Lung (tissue), 12 donors: ENCODE data around the gene ROBO1. TPM values are rescaled to one million over a fixed set of nuclear protein-coding genes. Genes with fewer than 3 reads are reported as not detected.
A peak's percentile ranks its signal among the peaks of the same experiment; 100 is the strongest.

Experiments used
- ATAC-seq: fragments of 200-7000 bp; cut with Tn5 transposase; one replicate; pipeline ENCODE4 v1.9.1; 2020; ENCODE audit warnings: moderate number of reproducible peaks; ENCODE audit not compliant: insufficient read depth, low FRiP score
- DNase-seq, 3 donors: peaks; one replicate each; pipeline ENCODE4 v3.0.0-alpha.2; 2013 to 2017
- H3K27ac ChIP-seq, 2 donors: one replicate each; pipeline ENCODE4 v1.5.1; 2013; ENCODE audit warnings: mild to moderate bottlenecking in 2 of 2, moderate library complexity in 2 of 2, control low read depth in 1 of 2, inconsistent platforms in 1 of 2, low read depth in 1 of 2, low read length in 1 of 2
- H3K27me3 ChIP-seq, 3 donors: one replicate each; pipeline ENCODE4 v1.5.1; 2013; ENCODE audit warnings: low read length in 2 of 3; ENCODE audit not compliant: control insufficient read depth in 3 of 3, insufficient read depth in 3 of 3
- H3K36me3 ChIP-seq, 4 donors: one replicate each; pipeline ENCODE4 v1.5.1; 2013; ENCODE audit warnings: low read length in 4 of 4, mild to moderate bottlenecking in 1 of 4, moderate library complexity in 1 of 4; ENCODE audit not compliant: control insufficient read depth in 4 of 4, insufficient read depth in 4 of 4
- H3K4me1 ChIP-seq, 5 donors: one replicate each; pipeline ENCODE4 v1.5.1; 2013; ENCODE audit warnings: low read length in 5 of 5, mild to moderate bottlenecking in 2 of 5, moderate library complexity in 1 of 5; ENCODE audit not compliant: control insufficient read depth in 5 of 5, insufficient read depth in 5 of 5
- H3K4me3 ChIP-seq: one replicate; pipeline ENCODE4 v1.5.1; 2013; ENCODE audit warnings: mild to moderate bottlenecking, control low read depth, moderate library complexity
- H3K9ac ChIP-seq, 2 donors: one replicate each; pipeline ENCODE4 v1.5.1; 2013; ENCODE audit warnings: low read length in 2 of 2, control low read depth in 1 of 2; ENCODE audit not compliant: insufficient read depth in 1 of 2
- H3K9me3 ChIP-seq, 4 donors: one replicate each; pipeline ENCODE4 v1.5.1; 2013; ENCODE audit warnings: low read length in 3 of 4, mild to moderate bottlenecking in 1 of 4, moderate library complexity in 1 of 4; ENCODE audit not compliant: control insufficient read depth in 4 of 4, insufficient read depth in 3 of 4
- CTCF ChIP-seq: IDR thresholded peaks from 2 replicates; pipeline ENCODE4 v1.5.1; 2012; ENCODE audit warnings: mild to moderate bottlenecking; ENCODE audit errors: control extremely low read depth, extremely low read depth
- WGBS, 2 donors: extraction: QIAGEN DNeasy Blood & Tissue Kit; methylation state at CpG; one replicate each; pipeline ENCODE4 v1.1.7; 2013; 5-methylcytosine and 5-hydroxymethylcytosine counted together
- polyA plus RNA-seq, 2 donors: library from polyadenylated mRNA; stranded (reverse); fragments of 200-250 nt; gene quantifications; one replicate each; pipeline ENCODE4 v1.2.1, GENCODE V29; 2013
- total RNA-seq, 2 donors: library from RNA; depleted of rRNA in 1 of 2; stranded (reverse); fragments of >200 nt in 1 of 2; gene quantifications; one replicate each; pipeline ENCODE4 v1.2.1, GENCODE V29; 2014 to 2021
- donor health status: control.
- donor health status: control.
- donor health status: Bipolar disorder and iron deficiency.
- donor health status: healthy.
- donor health status: DM: yes; HTN: yes; CAD: no.

Gene ROBO1
- total and polyA plus RNA-seq, 4 donors: 2.6 to 72.6 (median 15.7) TPM

DNA sequence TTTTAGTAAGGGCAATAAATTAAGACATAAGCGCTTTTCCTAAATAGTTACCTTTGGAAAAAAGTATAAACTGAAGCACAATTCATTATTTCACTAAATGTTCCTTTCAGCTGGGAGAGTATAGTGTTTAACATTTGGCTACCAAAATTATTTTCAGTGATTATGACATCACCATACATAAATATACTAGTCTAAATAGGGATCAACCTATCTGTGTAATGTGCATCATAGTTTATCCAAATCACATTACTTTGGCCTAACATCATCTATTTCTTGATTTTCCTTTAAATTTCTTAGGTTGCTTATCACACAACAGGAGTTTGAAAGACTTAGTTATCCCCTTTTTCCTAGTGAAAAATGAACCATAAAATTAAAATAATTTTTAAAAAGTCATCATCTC lies 738.9 kb downstream of the ROBO1 start:
- H3K27ac ChIP-seq: no peak overlapping the region
- H3K36me3 ChIP-seq: no peaks in the 10 kb centered on the region
- ATAC-seq (no peak), DNase-seq (no peak)
- 89 to 97% methylated on average over 1 of the region's 1 CpG for WGBS, 2 donors
- TF ChIP-seq CTCF: no peak
- no peak overlapping the region for H3K9ac ChIP-seq
- H3K4me3 ChIP-seq: no peak overlapping the region
- no peaks in the 10 kb centered on the region for H3K27me3 ChIP-seq
- H3K9me3 ChIP-seq: no peaks in the 10 kb centered on the region
- H3K4me1 ChIP-seq: no peaks in the 10 kb centered on the region

DNA sequence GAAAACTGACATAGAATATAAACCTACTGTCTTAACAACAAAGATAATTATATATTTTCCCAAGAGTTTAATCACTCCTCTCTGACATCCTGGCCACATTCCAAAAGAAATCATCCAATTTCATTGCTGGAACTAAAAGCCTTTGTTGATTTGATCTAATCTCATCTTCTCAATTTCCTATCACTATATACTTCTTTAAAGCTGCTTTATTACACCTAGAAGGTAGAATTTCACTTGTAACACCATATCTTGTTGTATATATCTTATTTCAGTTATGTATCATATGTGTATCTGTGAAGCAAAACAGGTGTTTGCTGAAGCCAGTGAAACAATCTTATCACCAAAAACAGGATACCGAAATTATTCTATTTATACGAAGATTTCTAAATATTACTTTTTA lies 740.2 kb downstream of the ROBO1 start:
- no peaks in the 10 kb centered on the region for H3K4me1 ChIP-seq
- no peaks in the 10 kb centered on the region for H3K9me3 ChIP-seq
- WGBS, 2 donors: 70 to 79% methylated on average over 2 of the region's 2 CpGs
- H3K27me3 ChIP-seq: no peaks in the 10 kb centered on the region
- no peak overlapping the region for H3K4me3 ChIP-seq
- no peak overlapping the region for H3K9ac ChIP-seq
- H3K27ac ChIP-seq: no peak overlapping the region
- TF ChIP-seq CTCF: no peak
- DNase-seq (no peak), ATAC-seq (no peak)
- no peaks in the 10 kb centered on the region for H3K36me3 ChIP-seq

GRCh38 chr3:79019924-79020173 lies 747.9 kb downstream of the ROBO1 start:
- Histone ChIP-seq H3K4me3 (no peak overlapping the region), H3K36me3 (peaks cover 0 to 6% (median 0%) of the 10 kb centered on the region in 4 donors), H3K9ac (no peak overlapping the region), H3K27ac (no peak overlapping the region), H3K9me3 (no peaks in the 10 kb centered on the region), H3K27me3 (no peaks in the 10 kb centered on the region), H3K4me1 (peaks cover 0 to 18% (median 0%) of the 10 kb centered on the region in 5 donors)
- no peak for ATAC-seq
- no peak for DNase-seq
- no peak for TF ChIP-seq CTCF

DNA sequence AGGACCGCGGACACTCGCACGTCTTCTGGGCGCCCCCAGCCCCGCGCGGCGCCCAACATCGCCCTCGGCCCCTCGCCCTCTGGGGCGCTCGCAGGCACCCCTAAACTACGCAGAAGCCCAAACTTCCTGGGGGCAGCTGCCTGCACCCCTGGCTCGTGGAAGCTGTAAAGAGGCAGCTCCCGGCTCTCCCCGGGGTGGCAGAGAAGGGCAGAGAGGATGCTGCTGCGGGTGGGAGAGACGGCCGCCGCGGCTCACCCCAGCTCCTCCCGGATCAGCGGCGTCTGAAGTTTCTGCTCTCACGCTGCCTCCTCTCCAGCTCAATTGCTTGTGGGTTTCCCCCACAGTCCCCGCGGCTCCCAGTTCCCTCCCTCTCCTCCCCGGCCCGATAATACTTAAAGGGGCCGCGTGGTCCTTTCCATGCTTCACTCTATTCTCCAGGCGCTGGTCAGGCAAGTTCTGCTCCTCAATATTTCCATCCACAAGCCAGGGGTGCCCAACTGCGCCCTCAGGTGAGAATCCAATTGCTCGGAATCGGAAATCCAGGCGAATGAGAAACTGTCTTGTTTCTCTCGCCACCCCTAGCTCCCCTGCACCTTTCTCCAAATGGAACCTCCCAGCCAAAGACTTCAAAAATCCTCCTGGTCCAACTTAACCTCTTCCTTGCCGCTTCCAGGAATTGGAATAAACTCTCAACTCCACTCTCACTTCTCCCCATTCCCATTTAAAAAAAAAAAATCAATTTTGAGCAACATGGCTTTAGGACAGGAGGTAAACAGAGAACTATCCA lies 748.5 kb downstream of the ROBO1 start:
- peaks cover 0 to 19% (median 0%) of the 10 kb centered on the region in 5 donors for H3K4me1 ChIP-seq
- H3K9ac ChIP-seq: peak overlapping the region; percentile 56 to 94
- no peaks in the 10 kb centered on the region for H3K9me3 ChIP-seq
- no peak for TF ChIP-seq CTCF
- DNase-seq: peak; percentile 91 to 96 (median 96)
- H3K27me3 ChIP-seq: no peaks in the 10 kb centered on the region
- WGBS, 2 donors: 1% methylated on average over 40 of the region's 40 CpGs
- peak overlapping the region; percentile 66 to 96 for H3K27ac ChIP-seq
- peak; percentile 78 for ATAC-seq
- H3K36me3 ChIP-seq: peaks cover 0 to 6% (median 0%) of the 10 kb centered on the region in 4 donors
- peak overlapping the region; percentile 68 for H3K4me3 ChIP-seq
